Prostate gland (tissue), 2 donors: ENCODE data around the gene CC2D1B.

ENCODE experiments used
- CTCF ChIP-seq, 4 experiments: fragments of 200-600 bp in 2 of 4; fragments of 450-650 bp in 2 of 4; sonication (generic) in 2 of 4; IDR thresholded peaks; 1 replicate in 3 of 4; 2 replicates in 1 of 4; pipeline ENCODE4 v1.5.1; 2016 to 2019; ENCODE audit warnings: antibody characterized with exemption in 4 of 4, mild to moderate bottlenecking in 2 of 4, moderate library complexity in 2 of 4
- POLR2A ChIP-seq: fragments of 450-650 bp; IDR thresholded peaks from one replicate; pipeline ENCODE4 v1.6.1; 2016; ENCODE audit warnings: antibody characterized with exemption, mild to moderate bottlenecking
- POLR2AphosphoS5 ChIP-seq: sonication (generic); formaldehyde crosslinking; IDR thresholded peaks from one replicate; pipeline ENCODE4 v1.6.1; 2017; ENCODE audit warnings: antibody characterized with exemption

GRCh38 chr1:52403566-52404115, 37.6 kb upstream of the CC2D1B start:
- no peak for TF ChIP-seq POLR2A
- no peak for TF ChIP-seq CTCF (IDR thresholded peaks at IDR 0.05)
- no peak for TF ChIP-seq POLR2AphosphoS5
